ENCODE measurements around the gene SOX30. TPM values are rescaled to one million over a fixed set of nuclear protein-coding genes. Genes with fewer than 3 reads are reported as not detected.

SOX30 gene
- total RNA-seq, 2 experiments from 2014 or later, result 0.16 to 0.29 TPM

DNA sequence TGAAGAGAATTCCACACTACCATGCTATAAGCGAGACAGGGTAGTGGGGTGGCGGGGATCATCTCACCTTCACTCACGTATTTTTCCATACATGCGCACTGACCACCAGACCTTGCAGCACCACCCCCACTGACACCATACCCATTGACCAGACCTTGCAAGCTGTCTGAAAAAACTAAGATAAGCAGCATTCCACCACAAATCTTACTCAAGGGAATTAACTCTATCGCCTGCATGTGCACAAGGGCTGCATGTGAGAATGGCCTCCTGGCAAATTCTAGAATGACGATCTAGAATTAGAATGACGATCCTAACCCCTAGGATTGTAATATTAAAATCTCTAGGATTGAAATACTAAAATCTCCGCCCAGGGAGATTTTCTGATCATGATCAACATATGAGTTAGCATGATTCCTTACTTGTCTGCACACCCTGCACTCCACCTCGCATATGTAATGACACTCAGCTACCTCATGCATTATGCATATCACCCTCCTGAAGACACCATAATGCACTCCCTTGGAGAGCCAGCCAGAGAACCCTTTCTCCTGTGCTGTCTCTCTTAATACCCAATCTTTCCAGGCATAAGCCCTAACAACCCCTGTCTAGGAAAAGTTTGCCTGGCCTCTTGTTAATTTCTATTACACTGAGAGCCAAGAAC is 11.7 kb downstream of the SOX30 start:
- DNase-seq (ENCODE audit: low spot score), result no peak
- no peaks in the 10 kb centered on the region for H3K36me3 ChIP-seq (ENCODE audit: insufficient read depth, low read length)
- H2AFZ ChIP-seq (ENCODE audit: low read length), result no peak overlapping the region
- H3K9me2 ChIP-seq (ENCODE audit: insufficient read depth, low read length), result no peaks in the 10 kb centered on the region
- no peaks in the 10 kb centered on the region for H3K4me1 ChIP-seq (ENCODE audit: insufficient read depth, low read length, poor library complexity, severe bottlenecking)
- no peaks in the 10 kb centered on the region for H3K9me3 ChIP-seq (ENCODE audit: low read length)
- intact Hi-C loops (cut with micrococcal nuclease; ENCODE audit: unreplicated experiment), result no loop called here
- no peak overlapping the region for H3K4me3 ChIP-seq (ENCODE audit: low read depth, low read length, poor library complexity, severe bottlenecking)
- no peak for TF ChIP-seq EZH2phosphoT487 (IDR thresholded peaks at IDR 0.05; ENCODE audit: borderline replicate concordance, low read depth, low read length)
- TF ChIP-seq, protein P1, sequence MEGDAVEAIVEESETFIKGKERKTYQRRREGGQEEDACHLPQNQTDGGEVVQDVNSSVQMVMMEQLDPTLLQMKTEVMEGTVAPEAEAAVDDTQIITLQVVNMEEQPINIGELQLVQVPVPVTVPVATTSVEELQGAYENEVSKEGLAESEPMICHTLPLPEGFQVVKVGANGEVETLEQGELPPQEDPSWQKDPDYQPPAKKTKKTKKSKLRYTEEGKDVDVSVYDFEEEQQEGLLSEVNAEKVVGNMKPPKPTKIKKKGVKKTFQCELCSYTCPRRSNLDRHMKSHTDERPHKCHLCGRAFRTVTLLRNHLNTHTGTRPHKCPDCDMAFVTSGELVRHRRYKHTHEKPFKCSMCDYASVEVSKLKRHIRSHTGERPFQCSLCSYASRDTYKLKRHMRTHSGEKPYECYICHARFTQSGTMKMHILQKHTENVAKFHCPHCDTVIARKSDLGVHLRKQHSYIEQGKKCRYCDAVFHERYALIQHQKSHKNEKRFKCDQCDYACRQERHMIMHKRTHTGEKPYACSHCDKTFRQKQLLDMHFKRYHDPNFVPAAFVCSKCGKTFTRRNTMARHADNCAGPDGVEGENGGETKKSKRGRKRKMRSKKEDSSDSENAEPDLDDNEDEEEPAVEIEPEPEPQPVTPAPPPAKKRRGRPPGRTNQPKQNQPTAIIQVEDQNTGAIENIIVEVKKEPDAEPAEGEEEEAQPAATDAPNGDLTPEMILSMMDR (conservative IDR thresholded peaks at IDR 0.05; ENCODE audit: low read length), result no peak
- no TSS peak for BruUV-seq (replicated peaks)
- no peaks in the 10 kb centered on the region for H4K20me1 ChIP-seq (ENCODE audit: insufficient read depth, low read length)
- H3K27ac ChIP-seq (ENCODE audit: low read depth, low read length, poor library complexity, severe bottlenecking), result no peak overlapping the region
- H3K4me2 ChIP-seq (ENCODE audit: low read length), result no peak overlapping the region
- ChIA-PET CTCF (ENCODE audit: unreplicated experiment) (no interaction called here), POLR2A (no interaction called here)
- no peaks in the 10 kb centered on the region for H3K79me2 ChIP-seq (ENCODE audit: insufficient read depth, low read depth, low read length)

DNA sequence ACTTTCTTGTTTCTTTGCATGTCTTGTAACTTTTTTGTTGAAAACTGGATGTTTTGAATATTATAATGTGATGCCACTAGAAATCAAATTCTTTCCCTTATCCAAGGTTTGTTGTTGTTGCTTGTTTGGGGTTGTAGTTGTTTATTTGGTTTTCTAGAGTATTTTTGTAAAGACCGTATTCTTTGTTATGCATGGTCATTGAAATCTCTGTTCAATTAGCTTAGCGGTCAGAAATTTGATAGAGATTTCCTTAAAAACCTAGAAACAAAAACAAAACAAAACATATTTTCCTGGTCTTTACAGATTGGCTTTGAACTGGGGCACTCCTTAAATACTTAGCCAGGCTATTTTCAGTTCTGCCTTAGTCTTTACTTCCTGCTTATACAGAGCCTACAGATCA is 21.9 kb downstream of the SOX30 start:
- BruUV-seq (replicated peaks), result no TSS peak
- Histone ChIP-seq H3K27ac (ENCODE audit: low read depth, low read length, poor library complexity, severe bottlenecking) (no peak overlapping the region), H3K79me2 (ENCODE audit: insufficient read depth, low read depth, low read length) (no peaks in the 10 kb centered on the region), H3K4me2 (ENCODE audit: low read length) (no peak overlapping the region), H3K4me1 (ENCODE audit: insufficient read depth, low read length, poor library complexity, severe bottlenecking) (peaks cover 5% of the 10 kb centered on the region), H3K9me3 (ENCODE audit: low read length) (peaks cover 7% of the 10 kb centered on the region), H3K36me3 (ENCODE audit: insufficient read depth, low read length) (no peaks in the 10 kb centered on the region; the same call in 1 of the 2 replicates), H2AFZ (ENCODE audit: low read length) (no peak overlapping the region), H3K9me2 (ENCODE audit: insufficient read depth, low read length) (no peaks in the 10 kb centered on the region), H4K20me1 (ENCODE audit: insufficient read depth, low read length) (no peaks in the 10 kb centered on the region), H3K4me3 (ENCODE audit: low read depth, low read length, poor library complexity, severe bottlenecking) (no peak overlapping the region)
- ChIA-PET POLR2A (interaction anchor here (0.5 to 1.2 kb wide), 5 partner anchors 12 to 109 kb away, joined by 3 to 7 read pairs (median 3); no protein-coding TSS in a partner anchor), CTCF (ENCODE audit: unreplicated experiment) (no interaction called here)
- no peak for DNase-seq (ENCODE audit: low spot score)
- TF ChIP-seq EZH2phosphoT487 (IDR thresholded peaks at IDR 0.05; ENCODE audit: borderline replicate concordance, low read depth, low read length), result no peak
- TF ChIP-seq, protein P1 (conservative IDR thresholded peaks at IDR 0.05; ENCODE audit: low read length), result no peak
- intact Hi-C loops (cut with micrococcal nuclease; ENCODE audit: unreplicated experiment), result no loop called here

DNA sequence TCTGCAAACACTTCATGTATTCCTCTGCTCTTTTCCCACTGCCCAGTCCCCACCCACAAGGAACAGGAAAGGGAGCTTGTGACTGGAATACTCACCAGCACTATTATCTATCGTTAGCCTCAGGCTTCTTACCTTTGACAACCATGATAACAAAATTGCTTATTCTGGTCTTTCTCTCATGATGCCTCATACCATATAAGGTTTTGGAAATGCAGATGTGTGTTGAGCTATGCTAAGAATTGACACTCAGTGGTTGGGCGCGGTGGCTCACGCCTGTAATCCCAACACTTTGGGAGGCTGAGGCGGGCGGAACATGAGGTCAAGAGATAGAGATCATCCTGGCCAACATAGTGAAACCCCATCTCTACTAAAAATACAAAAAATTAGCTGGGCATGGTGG is 25.4 kb downstream of the SOX30 start:
- H2AFZ ChIP-seq (ENCODE audit: low read length), result no peak overlapping the region
- H4K20me1 ChIP-seq (ENCODE audit: insufficient read depth, low read length), result no peaks in the 10 kb centered on the region
- ChIA-PET POLR2A (no interaction called here), CTCF (ENCODE audit: unreplicated experiment) (no interaction called here)
- no peak overlapping the region for H3K27ac ChIP-seq (ENCODE audit: low read depth, low read length, poor library complexity, severe bottlenecking)
- no peaks in the 10 kb centered on the region for H3K79me2 ChIP-seq (ENCODE audit: insufficient read depth, low read depth, low read length)
- DNase-seq (ENCODE audit: low spot score), result no peak
- TF ChIP-seq, protein P1 (conservative IDR thresholded peaks at IDR 0.05; ENCODE audit: low read length), result no peak
- no peak for TF ChIP-seq EZH2phosphoT487 (IDR thresholded peaks at IDR 0.05; ENCODE audit: borderline replicate concordance, low read depth, low read length)
- peaks cover 5% of the 10 kb centered on the region for H3K4me1 ChIP-seq (ENCODE audit: insufficient read depth, low read length, poor library complexity, severe bottlenecking)
- H3K4me3 ChIP-seq (ENCODE audit: low read depth, low read length, poor library complexity, severe bottlenecking), result no peak overlapping the region
- no peaks in the 10 kb centered on the region for H3K9me2 ChIP-seq (ENCODE audit: insufficient read depth, low read length)
- no peaks in the 10 kb centered on the region; the same call in 1 of the 2 replicates for H3K36me3 ChIP-seq (ENCODE audit: insufficient read depth, low read length)
- H3K9me3 ChIP-seq (ENCODE audit: low read length), result peaks cover 7% of the 10 kb centered on the region
- intact Hi-C loops (cut with micrococcal nuclease; ENCODE audit: unreplicated experiment), result no loop called here
- no peak overlapping the region for H3K4me2 ChIP-seq (ENCODE audit: low read length)
- no TSS peak for BruUV-seq (replicated peaks)
